ENCODE results near the gene MPZL2. TPM values are rescaled to one million over a fixed set of nuclear protein-coding genes. Genes with fewer than 3 reads are reported as not detected.

Gene MPZL2
- polyA plus RNA-seq, 3 donors: 16.4 to 56.1 (median 21.3) TPM

DNA sequence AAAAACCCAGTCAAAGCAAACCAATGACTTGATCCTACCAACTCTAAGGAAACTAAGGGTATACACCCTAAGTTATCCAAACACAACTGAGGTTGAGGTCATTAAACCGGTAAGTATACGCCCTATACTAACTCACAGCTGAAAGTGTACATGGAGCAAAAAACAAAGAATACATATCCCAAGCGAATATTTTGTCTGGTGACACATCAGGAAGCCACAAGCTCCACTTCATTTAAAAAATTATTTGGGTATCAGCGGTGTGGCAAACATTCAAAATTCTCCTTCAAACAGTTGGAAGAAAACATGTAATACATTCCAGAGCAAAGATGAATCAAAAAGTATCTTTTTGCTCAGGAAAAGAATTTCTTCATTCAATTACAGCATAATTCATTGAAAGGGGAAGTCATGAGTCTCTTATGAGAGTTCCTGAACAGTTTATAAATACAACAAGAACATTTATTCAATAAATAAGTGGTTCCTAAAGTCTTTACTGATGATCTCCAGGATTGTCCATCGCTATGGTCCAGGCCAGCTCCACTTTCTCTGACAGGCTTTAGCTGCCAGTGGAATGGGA is 34.7 kb downstream of the MPZL2 start:
- no peak for DNase-seq (ENCODE audit: extremely low read depth in 1 of 11, low read depth in 9 of 11, low spot score in 4 of 11)

DNA sequence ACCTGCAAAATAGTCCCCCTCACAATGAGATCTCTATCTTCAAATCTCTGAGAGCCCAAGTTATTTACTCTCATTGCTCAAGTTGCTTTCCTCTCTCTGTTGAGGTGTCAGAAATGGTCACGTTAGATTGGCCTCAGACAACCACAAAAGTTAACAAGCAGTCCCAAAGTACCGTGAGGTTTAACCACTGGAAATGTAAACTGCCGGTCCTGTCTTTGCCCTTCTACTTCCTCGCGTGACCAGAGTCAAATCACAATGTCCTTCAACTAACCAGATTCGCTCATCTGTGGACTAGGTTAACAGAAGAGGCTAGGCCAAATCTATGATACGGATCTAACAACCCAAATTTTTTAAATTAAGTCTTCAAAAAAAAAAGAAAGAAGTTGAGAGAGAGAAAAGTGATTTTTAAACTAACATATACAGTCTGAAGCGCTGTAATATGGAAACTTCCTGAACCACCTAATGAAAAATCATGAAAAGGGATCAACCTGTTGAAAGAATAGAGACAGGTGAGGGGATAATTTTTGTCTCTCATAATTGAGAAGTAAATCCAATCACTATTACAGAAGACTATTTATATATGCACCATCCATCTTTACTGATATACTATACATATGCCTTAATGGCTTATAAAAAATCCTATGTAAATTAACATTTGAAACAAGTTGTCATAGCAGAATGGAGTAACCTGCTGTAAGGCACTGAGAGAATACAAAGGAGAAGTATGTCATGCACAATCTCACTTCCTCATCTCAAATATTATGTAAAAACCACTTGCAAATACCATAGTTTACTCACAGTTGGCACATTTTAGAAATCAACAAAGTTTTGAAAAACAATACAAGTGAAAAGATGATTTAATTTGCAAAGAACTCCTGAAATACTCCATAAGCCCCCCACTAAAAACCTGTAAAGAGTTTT is 36.0 kb downstream of the MPZL2 start:
- DNase-seq (ENCODE audit: extremely low read depth in 1 of 11, low read depth in 9 of 11, low spot score in 4 of 11): no peak

DNA sequence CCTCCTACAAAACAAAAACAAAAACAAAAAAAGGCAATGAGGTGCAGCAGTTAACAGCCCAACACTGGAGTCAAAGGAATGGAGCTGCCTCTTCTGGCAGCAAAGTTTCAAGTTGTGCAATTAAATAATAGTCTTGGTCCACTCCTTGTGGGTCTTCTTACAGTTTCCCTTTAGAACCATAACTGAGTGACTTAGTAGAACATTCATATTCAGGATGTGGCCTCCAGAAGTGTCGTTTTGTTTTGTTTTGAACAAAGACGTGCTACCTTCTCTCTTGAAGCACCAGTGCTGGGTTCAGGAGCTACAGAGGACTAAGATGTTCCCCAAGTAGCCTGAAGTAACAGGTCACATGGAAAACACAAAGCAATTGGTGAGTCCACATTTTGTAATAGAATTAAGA is 37.3 kb downstream of the MPZL2 start:
- no peak for DNase-seq (ENCODE audit: extremely low read depth in 1 of 11, low read depth in 9 of 11, low spot score in 4 of 11)

DNA sequence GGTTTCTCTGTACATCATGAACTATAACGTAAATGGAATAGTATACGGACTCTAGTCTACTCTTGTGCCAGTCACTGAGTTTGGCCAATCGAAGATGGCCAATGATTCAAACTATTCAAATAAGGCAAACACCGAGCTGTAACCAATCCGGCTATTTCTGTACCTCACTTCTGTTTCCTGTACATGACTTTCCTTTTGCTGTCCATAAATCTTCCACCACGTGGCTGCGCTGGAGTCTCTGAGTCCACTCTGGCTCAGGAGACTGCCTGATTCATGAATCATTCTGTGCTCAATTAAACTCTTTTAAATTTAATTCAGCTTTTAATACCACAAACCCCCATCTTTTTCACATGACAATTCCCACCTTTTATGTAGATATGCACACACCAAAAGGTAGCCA is 37.8 kb downstream of the MPZL2 start:
- DNase-seq (ENCODE audit: extremely low read depth in 1 of 11, low read depth in 9 of 11, low spot score in 4 of 11): no peak

DNA sequence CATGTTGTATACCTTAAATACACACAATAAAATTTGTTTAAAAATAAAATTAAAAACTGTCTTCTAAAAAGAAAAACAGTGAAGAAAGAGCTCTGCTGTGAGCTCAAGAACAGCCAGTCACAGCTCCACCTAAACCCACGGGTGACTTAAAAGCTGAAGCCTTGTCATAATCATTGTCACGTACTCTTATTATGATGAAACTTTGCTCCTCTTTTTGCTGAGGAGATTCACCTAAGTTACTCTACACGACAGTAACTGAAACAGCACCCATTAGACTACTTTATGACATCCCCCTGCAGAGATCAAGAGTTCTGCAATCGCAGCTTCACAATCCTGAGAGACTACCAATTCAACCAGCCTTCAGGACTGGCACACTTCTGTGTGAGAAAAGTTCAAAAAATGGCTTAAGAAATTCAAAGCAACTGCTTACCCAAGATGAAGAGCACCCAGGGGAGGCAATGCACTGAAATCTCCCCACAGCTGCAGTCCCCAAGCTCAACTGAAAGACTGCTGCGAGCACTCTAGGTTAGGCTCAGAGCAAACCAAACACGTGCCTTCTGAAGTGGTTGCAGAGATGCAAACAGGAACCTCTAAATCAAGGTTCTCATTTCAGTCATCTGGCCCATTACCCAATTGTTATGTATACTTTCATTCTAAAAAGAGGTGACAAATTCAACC is 39.4 kb downstream of the MPZL2 start, which contains the start of gene JAML:
Gene JAML, minus strand, starts transcription at position 501 of the 678 bp plus-strand sequence. CDS start 10,145 bp downstream, outside the sequence.
- no peak for DNase-seq (ENCODE audit: extremely low read depth in 1 of 11, low read depth in 9 of 11, low spot score in 4 of 11)

DNA sequence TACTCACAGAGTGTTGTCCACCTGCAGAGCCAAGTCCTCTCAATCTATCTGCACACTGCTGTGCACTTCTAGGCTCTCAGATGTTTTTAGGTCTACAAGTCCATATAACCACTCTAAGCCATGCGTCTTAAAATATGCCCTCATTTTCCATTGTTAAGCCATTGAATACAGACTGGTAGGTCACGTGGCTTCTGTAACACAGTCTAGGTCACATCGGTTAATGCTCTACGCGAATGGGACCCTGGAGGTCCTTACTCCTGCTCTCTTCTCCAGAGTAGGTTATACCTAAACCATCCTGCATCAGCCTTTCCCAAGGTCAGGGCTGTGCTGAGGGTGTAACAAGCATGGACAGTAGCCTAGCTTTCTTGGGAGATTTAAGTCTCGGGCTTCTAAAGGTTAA is 40.1 kb downstream of the MPZL2 start:
- no peak for DNase-seq (ENCODE audit: extremely low read depth in 1 of 11, low read depth in 9 of 11, low spot score in 4 of 11)

DNA sequence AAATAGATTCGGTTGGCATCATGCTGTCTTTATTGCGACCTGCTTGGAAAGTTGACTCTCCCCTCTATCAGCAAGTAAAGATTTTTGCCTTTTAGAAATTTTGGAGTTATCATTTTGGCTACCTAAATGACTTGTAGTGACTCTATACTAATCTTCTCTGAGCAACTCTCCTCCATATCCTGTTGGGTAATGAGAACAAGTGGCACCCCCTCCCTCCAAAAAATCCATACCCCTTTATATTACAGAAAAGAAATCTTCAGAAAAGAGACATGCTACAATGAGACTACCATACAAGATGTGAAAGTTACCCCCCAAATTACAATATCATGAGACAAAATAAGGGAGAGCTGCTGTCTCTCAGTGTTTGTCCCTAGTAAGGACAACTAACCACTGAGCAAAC is 40.5 kb downstream of the MPZL2 start:
- DNase-seq (ENCODE audit: extremely low read depth in 1 of 11, low read depth in 9 of 11, low spot score in 4 of 11): no peak

DNA sequence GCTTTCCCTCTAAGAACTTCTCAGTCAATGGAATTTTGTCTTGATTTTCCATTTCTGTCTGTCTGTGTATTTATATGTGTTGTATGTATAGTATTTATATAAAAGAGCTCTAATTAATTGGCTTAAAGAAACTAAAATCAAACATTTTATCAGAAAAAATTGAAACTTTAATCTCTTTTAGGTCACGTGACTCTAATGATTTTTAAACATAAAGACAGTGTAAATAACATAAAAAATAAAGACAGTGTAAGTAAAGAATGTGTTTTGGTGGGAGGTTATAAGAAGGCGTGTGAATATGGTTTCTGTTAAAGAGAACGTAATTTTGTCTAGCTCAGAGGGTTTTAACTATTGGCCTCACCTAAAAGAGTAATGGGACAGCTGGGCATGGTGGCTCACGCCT is 41.7 kb downstream of the MPZL2 start:
- no peak for DNase-seq (ENCODE audit: extremely low read depth in 1 of 11, low read depth in 9 of 11, low spot score in 4 of 11)

DNA sequence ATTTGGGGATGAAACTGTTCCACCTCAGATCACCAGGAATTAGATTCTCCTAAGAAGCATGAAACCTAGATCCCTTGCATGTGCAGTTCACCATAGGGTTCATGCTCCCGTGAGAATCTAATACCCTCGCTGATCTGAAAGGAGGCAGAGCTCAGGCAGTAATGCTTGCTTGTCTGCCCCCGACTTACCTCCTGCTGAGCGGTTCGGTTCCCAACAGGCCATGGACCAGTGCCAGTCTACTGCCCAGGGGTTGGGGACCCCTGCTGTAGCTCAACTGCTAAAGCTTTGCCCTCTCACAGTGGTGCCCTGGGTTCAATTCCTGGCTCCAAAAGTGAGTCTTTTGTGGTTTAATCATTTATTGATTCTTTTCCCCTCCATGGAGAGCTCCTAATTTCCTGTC is 42.7 kb downstream of the MPZL2 start:
- DNase-seq (ENCODE audit: extremely low read depth in 1 of 11, low read depth in 9 of 11, low spot score in 4 of 11): no peak

DNA sequence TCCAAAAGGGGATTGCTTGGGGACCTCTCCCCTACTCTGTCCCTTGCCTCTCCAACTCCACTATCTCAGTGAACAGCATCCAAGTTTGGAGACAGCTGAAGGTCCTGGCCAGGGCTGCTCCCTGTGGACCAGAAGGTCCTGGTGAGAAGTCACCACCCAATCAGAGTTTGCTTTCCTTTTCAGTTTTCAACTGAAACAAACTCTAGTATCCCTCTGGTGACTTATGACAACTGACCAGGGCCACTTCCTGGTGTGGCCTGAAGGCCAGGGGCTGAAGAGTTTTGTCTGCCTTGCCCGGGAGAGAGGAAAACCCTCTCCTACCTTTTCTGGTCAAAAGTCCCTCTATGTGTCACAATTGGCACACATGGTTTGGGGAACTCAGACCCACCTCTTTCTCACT is 44.4 kb downstream of the MPZL2 start:
- DNase-seq (ENCODE audit: extremely low read depth in 1 of 11, low read depth in 9 of 11, low spot score in 4 of 11): no peak

DNA sequence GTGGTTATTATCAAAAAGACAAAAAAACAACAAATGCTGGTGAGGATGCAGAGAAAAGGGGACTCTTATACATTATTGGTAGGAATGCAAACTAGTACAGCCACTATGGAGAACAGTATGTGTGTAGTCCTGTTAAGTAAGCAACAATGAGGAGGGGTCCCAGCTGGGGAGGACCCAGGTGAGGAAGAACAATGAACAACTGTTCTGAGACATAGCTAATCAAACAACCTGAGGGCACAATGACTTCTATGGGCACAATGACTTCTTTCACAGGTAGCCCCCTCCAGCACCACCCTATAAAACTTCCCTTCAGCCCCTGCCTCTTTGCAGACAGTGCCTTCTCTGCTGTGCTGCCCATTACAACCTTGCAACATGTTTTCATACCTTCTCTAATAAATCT is 44.9 kb downstream of the MPZL2 start:
- no peak for DNase-seq (ENCODE audit: extremely low read depth in 1 of 11, low read depth in 9 of 11, low spot score in 4 of 11)

DNA sequence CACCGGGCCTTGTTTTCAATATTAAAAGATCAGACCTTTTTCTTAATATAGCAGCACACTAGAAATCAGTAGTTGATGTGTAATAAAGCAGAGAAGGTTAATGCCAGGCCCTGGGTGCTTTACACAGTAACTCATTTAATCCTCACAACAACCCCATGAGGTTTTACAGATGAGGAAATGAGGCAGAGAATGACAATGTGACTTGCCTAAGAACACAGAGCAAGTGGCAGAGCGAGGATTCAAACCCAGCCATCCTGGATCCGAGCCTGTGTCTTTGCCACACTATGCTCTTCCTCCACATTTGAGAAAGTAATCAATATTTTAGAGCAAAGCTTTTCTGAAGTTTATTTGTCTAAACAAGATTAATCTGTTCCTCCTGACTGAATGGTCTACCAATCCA is 46.5 kb downstream of the MPZL2 start:
- DNase-seq (ENCODE audit: extremely low read depth in 1 of 11, low read depth in 9 of 11, low spot score in 4 of 11): no peak

DNA sequence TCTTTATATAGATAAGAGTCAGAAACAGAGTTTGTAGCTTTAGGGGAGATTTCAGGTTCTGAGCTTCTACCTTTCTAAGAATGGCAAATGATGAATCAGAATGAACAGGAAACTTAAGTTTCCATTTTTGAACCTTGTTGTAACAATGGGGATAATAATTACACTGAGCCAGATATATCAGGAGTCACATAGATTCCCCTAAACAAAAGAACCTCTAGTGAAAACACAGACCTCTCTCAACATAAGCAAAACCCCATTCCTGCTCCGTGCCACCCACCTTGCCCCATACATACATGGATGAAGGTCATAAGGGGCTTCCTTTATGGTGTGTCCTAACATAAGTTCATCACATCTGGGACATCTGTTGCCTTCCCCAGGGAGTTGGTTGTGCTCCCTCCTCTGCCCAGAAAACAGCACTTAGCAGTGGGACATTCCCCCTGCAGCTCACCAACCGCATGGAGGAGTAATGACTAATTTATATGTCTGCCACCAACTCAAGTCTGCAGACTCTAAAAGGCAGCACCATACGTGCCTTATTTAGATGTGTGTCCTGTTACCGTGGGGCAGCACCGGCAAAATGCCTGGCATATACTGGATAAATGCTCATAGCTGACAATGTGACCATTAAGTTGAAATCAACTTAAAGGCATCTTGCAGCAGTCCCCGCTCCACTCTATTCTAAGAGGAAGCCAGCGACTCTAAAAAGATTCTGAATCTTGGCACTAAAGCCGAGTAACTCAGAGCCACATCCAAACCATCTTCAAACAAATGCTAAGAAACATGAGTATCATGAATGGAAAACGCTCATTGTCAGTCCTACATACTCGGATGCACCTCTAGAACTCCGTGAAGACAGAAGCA is 47.2 kb downstream of the MPZL2 start:
- DNase-seq (ENCODE audit: extremely low read depth in 1 of 11, low read depth in 9 of 11, low spot score in 4 of 11): no peak

DNA sequence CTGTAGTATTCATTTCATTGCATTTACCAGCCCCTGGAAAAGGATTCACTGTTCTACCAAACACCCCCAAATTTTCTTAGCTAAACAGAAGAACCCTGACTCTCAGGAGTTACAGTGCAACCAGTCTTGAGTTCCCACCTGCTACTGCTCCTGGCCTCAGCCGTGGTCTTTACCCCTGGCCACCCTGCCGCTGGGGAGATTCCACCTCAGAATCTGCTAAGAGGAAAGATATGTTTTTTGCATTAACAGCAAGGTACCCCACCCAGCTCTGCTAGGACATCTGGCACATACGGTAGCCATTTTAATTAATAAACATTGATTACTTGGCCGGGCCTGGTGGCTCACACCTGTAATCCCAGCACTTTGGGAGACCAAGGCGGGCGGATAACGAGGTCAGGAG is 48.3 kb downstream of the MPZL2 start:
- no peak for DNase-seq (ENCODE audit: extremely low read depth in 1 of 11, low read depth in 9 of 11, low spot score in 4 of 11)

DNA sequence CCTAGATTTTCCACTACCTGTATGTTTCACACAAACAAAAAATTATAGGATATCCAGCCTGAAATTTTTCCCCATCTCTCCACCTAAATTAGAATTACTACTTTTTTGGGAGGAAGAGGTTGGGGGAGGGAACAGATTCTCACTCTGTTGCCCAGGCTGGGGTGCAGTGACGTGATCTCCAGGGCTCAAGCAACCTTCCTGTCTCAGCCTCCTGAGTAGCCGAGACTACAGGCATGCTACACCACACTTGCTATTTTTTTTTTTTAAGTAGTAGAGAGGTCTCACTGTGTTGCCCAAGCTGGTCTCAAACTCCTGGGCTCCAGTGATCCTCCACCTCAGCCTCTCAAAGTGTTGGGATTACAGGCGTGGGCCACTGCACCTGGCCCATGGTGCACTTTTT is 48.8 kb downstream of the MPZL2 start:
- DNase-seq (ENCODE audit: extremely low read depth in 1 of 11, low read depth in 9 of 11, low spot score in 4 of 11): no peak

DNA sequence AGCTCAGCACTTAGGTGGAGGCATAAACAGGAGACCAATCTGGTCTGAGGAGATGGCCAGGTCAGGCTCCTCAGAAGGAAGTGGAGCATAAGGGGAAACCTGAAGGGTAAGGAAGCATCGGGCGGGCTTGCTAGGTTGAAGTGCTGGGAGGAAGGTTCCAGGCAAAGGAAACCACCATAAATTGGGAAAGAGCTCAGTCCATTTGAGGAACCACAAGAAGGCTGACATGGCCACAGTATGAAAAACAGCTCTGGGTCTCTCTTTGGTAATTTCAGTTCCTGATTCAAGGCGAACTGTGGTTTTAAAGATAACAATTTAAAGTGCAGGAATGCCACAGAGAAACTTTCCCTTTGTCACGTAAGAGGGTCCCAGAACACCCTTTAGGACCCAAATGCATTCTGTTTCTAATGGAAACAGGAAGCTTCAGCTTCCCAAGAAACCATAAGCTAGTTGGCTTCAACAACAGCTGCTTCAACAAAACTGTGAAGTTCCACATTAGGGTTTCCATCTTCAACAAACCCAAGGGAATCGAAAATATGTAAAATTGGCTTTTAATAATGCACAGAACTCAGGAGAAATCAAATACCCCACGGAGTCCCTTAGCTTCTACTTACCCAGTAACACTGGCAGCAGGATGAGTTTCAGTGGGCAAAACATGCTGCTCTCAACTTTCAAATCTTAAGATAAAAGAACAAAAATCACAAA is 49.7 kb downstream of the MPZL2 start:
- no peak for DNase-seq (ENCODE audit: extremely low read depth in 1 of 11, low read depth in 9 of 11, low spot score in 4 of 11)

DNA sequence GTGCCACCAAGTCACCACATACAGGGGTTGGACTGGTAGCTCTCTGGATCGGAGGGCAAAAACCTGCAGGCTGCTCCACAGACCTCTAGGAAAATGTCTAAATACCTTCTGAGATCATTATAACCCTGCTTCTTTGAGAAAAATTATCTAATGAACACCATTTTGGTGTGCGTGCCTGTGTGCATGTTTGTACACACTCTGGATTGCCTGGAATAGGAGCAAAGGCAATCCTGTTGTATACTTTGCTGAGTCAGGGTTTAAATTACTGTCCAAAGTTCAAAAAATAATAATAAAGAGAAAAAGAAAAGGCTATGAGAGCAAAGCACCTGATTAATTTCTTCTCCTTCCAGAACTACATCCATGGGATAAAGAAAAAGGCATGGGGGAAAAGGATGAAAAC is 50.3 kb downstream of the MPZL2 start:
- no peak for DNase-seq (ENCODE audit: extremely low read depth in 1 of 11, low read depth in 9 of 11, low spot score in 4 of 11)

DNA sequence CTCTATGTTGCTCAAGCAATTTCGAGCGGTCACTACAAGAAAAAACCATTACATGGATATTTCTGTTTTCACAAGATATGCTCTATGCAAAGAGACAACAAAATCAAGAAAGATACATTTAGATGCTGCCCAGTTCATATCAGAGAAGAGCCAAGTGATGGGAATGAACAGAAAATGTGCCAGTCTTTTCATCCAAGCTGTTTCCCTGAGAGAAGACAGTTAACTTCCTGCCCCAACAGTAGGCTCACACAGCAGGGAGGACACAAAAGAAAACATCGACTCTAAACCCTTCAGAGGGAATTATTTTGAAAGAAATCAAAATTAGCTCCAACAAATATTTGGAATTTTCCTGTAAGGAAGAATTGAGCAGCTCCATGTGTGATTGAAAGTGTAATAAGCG is 50.9 kb downstream of the MPZL2 start:
- DNase-seq (ENCODE audit: extremely low read depth in 1 of 11, low read depth in 9 of 11, low spot score in 4 of 11): no peak

DNA sequence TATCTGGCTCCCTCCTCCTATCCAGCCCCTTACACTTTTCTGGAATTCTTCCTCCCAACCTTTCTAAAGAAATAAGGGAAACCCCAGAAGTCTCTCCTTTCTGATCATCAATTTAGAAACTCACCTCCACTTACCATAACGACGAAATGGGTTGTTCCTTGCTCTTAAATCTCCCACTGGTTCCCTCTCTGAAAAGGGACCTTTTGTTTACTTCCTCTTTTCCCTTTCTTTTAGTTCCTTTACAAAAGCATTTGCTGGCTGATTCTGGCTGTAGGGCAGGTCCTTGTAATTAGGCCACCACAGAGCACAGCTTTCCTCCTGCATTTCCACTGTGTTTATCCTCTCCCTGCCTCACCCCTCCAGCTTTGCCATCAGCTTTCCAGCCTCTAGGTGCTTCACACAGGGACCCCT is 51.3 kb downstream of the MPZL2 start:
- no peak for DNase-seq (ENCODE audit: extremely low read depth in 1 of 11, low read depth in 9 of 11, low spot score in 4 of 11)

Measured in renal cortex interstitium (tissue), 11 donors.